ENCODE measurements around the gene BABAM1.
"Not testable (repeated sequence)": the region's sequence is repeated elsewhere in the genome, so short reads cannot be mapped to it uniquely, and the experiment has no call there.

The BABAM1 gene

DNA sequence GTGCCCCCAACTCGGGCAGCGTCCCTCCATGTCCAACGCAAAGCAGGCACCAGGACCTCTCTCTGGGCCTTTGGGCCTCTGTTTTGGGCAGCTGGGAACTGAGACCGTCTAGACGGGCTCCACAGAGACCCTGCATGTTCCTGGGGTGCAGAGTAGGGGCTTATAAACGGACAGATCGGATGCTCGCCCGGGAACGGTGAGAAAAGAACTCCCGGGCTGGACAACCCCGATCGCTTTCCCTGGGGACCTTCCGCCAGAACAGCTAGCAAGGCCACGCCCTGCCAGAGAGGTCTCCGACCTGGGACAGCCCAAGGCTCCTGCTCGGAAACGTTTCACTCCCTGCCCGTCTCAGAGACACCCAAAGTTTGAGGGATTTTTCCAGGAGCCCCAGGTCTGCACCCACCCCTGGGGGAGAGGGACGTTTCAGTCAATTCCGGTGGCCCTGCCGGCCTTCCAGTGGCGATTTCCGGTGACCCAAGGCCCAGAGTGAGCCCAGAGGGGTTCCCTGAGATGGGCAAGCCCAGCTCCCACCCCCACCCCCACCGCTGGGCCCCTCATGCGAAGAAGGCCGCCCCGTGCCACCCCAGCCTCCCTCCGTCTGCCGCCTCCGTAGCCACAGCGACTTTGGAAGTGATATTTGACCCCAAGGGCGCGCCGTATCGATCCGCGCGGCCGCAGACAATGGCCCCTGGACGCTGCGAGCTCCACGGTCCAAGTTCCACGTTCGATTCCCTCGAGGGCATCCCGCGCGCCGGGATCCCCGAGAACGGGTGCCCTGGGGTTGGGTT is 23.2 kb upstream of the BABAM1 start:
- DNase-seq, result no peak

DNA sequence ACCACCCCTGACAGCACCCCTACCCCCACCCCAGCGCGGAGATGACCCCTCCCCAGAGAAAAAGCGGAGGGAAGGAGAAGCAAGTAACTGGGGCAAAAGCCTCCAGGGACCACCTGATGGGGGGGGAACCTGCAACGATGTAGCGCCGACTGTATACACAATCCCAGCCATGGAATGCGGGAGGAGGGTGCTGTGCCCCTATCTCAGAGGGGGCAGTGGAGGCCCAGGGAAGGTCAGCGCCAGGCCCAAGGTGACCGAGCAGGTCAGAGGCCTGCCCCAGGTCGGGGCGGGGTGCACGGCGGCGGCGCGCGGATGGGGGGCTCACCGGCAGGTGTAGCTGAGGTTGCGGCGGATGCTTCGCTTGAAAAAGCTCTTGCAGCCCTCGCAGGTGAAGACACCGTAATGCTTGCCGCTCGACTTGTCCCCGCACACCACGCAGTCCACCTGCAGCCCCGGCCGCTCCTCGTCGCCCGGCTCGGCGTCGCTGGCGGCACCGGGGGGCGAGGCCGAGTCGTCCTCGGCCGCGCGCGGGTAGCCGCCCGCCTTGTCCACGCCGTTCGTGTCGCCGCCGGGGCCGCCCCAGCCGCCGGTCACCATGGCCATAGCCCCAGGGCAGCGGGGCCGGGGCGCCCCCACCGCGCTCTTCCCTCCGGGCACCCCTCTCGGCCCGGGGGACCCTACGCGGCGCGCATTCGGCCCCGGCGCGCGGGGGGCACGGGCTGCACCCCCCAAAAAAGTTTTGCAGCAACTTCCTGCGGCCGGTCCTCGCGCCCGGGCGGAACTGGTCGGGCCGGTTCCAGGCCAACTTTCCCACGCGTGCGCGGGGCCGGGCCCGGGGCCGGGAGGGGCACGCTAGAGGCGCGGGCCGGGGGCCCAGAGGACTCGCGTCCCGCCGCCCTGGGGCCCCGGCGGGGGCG is 22.4 kb upstream of the BABAM1 start:
- DNase-seq, result no peak

DNA sequence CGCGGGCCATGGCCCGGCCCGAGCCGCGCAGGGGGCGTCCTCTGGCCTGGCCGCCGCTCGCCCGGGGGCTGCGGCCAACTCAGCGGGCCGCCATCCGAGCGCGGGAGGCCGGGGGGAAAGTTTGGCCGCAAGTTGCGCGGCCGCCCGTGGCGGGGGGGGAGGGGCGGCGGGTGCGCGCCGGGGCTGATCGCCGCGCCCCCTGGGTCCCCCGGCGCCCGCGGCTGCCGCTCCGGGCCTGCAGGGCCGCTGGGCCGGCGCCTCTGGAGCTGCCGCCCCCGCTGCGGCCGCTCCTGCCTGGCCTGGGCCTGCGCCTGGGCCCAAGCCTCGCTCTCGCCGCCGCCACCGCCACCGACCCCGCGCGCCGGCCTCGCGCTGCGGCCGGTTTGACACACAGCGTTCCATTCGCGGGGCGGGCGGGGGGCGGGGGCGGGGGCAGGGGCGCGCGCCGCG is 21.7 kb upstream of the BABAM1 start, which contains the start of gene NR2F6:
Gene NR2F6 (minus strand): TSS at position 385 of the 450 bp plus-strand sequence. CDS start 699 bp downstream, outside the sequence.
- no peak for DNase-seq

DNA sequence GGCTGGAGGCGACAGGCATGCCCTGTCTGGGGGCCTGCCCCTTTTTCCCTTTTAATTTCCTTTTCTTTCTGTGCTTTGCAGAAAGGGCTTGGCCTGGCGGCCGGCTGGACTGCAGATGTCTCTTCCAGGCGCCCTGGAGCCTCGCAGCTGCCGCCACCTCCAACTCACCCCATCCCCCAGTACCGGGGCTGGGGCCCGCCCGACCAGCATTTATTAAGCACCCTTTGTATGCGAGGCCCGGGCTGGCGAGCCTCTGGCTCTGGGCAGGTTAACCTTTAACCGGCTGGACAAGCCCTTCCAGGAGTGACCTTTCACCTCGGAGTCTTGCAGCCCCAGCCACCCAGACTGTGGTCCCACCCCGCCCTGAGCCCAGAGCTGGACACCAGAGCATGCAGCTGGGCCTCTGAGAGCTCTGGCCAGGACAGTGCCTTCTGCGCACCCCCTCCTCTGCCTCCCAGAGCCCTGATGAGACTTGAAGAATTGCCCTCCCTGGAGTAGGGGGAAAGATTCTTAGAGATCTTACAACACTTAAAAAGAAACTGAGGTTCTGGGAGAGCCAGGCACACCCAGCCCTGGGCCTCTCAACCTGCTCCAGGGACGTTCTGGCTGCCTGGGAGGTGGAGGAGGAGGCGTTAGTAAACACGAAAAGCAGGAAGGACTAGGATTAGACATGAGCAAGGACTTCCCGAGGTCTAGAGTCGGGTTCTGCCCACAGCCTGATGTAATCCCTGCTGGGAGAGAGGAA is 20.4 kb upstream of the BABAM1 start:
- no peak for DNase-seq

DNA sequence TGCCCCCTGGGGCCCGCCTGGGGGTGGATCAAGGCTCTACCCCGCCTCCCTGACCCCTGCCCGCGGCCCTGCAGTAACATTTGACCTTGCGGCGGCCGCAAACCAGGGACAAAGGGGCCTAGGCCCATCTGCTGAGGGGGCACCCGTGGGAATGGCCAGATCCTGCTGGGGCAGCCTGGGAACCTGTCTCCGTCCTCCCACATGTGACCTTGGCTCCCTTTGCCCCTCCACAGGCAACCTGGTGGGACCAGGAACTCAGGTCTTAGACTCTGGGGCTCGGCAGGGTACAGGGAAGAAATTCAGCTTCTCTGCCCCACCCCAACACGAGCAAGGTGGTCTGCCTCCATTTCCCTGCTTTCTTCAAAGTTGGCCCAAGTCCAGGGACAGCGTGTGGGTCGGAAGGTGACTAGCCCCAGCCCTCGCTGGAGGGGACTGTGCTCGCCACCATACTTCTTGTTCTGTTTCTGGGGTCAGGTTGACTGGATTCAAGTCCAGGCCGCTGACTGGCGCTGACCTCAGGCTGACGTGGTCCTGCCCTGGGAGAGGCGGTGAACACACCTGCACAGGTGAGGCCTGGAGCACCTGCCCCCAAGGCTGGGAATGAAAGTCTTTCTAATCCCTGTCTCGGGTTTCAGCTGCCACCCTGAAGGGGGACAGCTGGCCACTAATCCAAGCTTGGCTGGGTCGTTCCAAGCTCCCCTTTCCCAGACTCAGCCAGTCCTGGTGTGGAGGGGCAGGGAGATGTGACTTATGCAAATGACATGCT is 19.0 kb upstream of the BABAM1 start:
- no peak for DNase-seq

DNA sequence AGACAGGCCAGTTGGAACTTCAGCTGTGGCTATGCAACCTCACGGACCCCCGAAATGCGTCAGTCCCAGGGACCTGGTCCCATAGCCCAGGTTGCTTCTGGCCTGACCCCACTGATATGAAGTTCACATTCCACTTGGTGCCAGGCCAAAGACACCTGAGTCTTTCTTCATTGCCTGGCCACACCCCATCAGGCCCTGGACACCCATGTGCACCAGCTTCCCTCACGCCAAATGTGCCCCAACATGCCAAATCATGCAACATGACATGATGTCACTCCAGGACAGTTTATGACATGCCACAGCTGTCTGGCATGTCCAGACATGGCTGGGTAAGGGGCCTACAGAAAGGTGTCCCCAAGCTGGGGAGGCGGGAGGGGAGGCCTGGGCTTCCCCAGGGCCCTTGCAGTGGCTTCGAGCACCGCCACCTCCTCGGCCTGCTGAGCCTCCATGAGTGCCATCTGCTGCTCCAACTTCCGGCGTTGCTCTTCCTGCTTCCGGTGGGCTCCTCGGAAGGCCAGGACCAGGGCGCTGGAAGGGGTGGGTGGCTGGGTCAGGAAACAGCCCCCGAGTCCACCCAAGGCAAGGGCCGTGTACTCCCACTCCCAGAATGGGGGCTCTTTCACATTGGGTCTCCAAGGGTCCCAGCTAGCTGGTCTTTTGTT is 17.2 kb upstream of the BABAM1 start:
- DNase-seq, result no peak

DNA sequence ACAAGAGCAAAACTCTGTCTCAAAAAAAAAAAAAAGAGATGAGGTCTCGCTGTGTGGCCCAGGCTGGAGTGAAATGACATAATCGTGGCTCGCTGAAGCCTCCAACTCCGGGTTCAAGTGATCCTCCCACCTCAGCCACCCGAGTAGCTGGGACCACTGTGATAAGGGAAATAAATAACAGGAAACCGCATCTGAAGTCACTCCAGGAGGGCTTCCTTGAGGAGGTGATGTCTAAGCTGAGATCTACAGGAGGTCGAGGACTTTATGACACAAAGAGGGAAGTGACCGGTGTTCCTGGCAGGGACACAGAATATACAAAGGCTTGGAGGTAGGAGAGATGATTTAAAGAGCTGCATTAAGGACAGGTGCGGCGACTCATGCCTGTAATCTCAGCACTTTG is 12.6 kb upstream of the BABAM1 start:
- DNase-seq, result no peak

DNA sequence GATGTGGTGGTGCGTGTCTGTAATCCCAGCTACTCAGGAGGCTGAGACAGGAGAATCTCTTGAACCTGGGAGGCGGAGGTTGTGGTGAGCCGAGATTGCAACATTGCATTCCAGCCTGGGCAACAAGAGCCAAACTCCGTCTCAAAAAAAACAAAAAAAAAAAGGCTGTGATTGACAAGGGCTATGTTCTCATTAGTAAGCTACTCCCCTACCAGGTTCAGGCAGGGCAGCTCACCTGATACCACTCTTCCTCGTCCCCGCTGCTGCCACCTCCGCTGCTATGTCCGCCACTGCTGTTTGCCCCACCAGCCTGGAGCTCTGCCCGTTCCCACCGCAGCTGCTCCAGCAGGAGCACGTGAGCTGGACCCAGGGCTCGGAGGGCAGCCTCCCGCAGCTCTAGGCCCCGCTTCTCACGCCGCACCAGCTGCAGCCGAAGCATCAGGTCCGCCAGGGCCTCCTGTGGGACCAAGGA is 12.1 kb upstream of the BABAM1 start:
- no peak for DNase-seq

DNA sequence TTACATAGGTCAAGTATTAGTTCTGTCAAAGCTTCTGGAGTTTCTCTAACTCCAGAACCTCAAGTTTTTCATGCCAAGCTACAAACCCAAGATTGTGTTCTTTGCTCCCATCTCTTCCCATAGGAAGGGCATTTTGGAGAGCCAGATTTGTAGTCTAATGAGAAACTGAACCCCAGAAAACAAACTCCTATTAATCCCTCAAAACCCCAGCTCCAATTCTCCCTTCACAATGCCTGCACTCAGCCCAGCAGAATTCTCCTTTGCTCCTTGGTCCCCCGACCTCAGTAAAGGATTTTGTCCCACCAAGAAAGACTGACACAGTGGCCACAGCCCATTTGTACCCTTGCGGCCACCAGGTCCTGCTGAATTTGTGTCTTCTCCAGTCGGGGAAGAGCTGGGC is 11.1 kb upstream of the BABAM1 start:
- no peak for DNase-seq

DNA sequence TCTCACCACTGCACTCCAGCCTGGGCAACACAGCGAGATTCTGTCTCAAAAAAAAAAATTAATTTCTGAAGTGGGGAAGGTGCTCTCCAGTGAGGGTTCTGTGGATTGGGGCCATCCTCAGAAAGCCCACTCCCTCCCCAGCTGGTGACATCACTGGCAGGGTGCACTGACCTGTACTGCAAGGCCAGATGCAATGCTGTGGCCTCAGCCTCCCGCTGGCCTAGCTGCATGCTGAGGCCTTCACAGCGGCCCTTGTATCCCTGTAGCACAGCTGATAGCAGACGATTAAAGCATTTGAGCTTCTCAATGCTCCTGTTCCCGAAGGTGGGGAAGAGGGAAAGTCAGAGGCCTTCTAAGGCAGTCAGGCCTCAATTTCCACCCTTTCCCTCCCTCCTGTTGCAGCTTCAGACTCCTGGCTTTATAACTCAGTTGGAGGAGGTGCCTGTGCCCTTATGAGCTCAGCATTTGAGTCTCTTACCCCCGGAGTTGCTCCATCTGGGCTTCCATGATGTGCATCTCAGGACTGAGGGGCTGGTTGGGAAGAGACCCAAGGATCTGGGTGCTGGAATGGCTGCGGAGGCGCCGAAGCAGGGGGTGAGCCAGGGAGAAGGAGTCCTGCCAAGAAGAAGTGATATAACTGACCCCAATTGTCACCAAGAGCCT is 8.0 kb upstream of the BABAM1 start:
- no peak for DNase-seq

DNA sequence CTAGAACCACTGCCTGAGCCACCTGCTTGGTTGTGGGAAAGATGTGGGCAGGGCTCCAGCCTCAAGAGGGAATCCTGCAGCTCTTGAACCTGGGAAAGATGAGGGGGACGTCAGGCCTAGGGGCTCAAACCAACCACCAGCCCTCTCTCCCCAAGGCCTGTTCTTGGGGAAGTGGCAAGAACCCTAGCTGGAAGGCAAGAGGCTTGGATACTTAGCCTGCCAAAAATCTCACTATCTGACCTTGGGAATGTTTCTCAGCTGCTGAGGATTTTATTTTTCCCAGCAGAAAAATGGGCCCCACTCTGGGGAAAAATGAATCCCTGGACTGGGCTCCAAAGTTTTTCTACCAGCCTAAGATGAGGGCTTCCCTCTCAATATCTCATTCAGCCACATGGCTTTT is 7.3 kb upstream of the BABAM1 start:
- no peak for DNase-seq

DNA sequence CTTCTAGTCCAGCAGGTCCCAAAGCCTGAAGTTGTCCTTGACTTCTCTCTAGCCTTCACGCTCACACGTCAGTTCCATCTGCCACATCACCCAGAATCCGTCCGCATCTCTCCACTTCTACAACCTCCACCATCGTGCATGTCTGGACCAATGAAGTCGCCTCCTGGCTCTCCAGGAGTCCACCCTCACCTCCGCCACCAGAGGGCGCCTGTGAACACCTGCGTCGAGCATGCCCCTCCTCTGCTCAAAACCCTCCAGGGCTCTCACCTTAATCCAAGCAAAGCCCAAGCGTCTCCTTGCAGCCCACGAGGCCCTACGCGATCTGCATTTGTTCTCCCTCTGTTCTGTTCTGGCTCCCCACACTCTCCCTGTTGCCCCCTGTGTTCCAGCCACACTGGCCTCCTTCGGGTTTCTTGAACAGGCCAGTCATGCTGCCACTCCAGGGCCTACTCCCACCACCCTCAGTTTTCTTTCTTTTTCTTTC is 6.4 kb upstream of the BABAM1 start:
- peak; percentile 87 for DNase-seq

DNA sequence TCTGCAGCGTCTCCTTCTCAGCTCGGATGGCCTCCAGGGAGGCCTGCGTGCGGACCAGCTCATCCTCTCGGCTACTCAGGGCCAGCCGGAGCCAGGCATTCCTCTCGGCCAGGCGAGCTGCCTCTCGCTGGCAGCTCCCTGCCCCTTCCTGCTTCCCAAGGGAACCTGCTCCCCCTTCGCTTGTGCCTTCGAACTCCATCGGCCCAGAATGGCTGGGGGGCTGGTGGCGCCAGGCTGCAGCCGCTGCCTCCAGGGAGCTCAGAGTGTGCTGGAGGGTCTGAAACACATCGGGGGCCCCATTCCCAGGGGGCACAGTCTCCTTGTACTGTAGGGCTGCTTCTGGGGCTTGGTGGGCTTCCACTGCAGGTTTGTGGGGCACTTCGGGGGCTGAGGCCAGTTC is 4.7 kb upstream of the BABAM1 start:
- DNase-seq, result no peak

DNA sequence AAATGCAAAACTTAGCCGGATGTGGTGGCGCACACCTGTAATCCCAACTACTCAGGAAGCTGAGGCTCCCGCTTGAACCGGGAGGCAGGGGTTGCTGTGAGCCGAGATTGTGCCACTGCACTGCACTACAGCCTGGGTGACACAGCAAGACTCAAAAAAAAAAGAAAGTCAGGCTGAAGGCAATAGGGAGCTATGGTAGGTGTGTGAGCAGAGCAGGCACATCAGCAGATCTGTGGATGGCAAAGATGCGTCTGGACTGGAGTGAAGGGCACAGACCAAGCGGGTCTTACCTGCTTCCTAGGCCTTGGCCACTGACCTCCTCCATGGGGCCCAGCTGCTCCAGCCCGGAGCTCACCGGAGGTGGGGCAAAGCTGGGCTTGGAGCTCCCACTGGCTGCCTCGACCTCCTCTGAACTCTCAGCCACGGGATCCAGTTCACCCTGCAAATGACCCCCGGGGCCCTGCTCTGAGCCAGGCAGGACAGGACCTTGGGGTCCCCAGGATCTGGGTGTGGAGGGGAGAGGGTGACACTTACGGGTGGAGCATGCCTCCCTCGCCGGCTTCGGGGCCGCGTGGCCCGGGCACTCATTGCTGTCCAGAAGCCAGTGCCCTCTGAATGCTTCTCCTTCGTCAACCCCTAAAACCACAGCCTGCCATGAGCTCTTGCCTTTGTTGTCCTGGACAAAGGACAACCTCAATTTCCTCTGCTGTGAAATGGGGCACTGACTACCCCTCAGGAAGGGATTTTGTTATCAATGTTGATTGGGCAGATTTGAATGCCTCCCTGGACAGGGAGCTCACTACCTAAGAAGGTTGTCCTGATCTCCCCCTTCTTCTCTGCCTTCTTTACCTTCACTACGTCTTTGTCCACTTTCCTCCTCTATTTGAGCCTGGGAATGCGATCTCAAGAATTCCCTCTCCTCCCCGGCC is 3.3 kb upstream of the BABAM1 start:
- DNase-seq, result no peak

DNA sequence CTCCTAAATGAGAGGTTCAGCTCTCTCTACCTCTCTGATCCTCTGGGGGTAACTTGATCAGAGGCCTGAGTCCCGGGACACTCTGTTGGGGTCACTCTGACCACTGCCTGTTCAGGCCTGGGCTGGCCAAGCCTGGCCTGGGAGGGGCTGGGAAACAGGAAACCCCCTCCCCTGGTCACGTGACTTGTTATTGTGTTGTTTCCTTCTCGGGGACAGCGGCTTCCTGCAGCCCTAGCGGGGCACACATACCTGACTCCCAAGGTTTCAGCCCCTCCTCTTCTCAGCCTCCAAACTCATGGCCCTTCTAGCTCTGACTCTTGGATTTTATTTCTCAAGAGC is 2.6 kb upstream of the BABAM1 start, which contains the start of gene USHBP1:
Gene USHBP1 (minus strand): TSS at position 105 of the 339 bp plus-strand sequence. CDS start 446 bp downstream, outside the sequence.
- DNase-seq, result no peak

DNA sequence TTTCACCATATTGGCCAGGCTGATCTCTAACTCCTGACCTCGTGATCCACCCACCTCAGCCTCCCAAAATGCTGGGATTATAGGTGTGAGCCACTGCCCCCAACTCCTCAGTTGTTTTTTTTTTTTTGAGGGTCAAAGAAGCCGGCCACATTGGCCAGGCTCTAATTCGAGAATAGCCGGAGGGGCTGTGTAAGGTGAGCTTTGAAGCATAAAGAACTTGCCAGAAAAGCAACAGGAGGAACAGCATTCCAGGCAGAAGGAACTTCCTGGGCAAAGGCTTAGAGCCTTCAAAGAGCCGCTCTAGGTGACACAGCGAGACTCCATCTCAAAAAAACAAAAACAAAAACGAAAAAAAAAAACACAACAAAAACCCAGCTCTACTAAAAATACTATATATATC is 1.2 kb upstream of the BABAM1 start:
- no peak for DNase-seq

DNA sequence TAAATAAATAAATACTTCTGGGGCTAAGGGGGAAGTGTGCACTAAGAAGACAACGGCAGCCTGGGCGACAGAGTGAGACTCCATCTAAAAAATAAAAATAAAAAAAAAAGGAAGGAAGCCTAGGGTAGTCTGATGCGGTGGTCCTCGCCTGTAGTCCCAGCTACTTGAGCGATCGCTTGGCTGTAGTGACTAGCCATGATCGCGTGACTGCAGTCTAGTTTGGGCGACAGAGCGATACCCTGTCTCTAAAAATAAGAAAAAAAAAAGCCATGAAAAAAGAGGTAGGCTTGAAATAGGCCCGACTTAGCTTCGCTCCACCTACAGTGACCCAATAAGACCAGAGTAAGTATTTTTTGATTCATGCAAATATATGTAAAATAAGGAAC is 661 bp upstream of the BABAM1 start:
- no peak for DNase-seq

DNA sequence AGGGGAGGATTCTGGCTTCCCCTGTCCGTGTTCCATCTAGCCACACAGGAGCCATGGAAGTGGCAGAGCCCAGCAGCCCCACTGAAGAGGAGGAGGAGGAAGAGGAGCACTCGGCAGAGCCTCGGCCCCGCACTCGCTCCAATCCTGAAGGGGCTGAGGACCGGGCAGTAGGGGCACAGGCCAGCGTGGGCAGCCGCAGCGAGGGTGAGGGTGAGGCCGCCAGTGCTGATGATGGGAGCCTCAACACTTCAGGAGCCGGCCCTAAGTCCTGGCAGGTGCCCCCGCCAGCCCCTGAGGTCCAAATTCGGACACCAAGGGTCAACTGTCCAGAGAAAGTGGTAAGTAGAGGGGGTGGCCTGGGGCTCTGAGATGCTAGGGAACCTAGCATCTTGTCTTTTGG is 1.5 kb downstream of the BABAM1 start:
- DNase-seq, result no peak

DNA sequence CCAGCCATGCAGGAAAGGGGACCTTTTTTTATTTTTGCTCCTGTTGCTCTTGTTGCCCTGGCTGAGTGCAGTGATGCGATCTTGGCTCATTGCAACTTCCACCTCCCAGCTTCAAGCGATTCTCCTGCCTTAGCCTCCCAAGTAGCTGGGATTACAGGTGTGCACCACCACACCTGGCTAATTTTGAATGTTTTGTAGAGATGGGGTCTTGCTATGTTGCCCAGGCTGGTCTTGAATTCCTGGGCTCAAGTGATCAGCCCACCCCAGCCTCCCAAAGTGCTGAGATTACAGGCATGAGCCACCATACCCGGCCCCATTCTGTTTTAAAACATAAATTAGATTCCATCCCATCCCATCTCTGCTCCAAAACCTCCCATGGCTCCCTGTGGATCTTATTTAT is 7.6 kb downstream of the BABAM1 start:
- not testable (repeated sequence) for DNase-seq
